MM.1S (cell line): ENCODE measurements around the gene GARIN5A.

Experiments used
- DNase-seq: peaks from one replicate; pipeline ENCODE4 v3.0.0-alpha.2; 2015
- H2AFZ ChIP-seq: fragments of 300-600 bp; sonication (generic); 2 replicates; pipeline ENCODE4 v1.6.0; 2016; ENCODE audit warnings: antibody characterized with exemption, low read length
- H3F3A ChIP-seq: fragments of 300-600 bp; sonication (generic); 2 replicates; pipeline ENCODE4 v1.6.1; 2016; ENCODE audit warnings: mild to moderate bottlenecking, antibody characterized with exemption, low read length, moderate library complexity, mixed read lengths; ENCODE audit not compliant: insufficient read depth
- H3K27ac ChIP-seq: fragments of 300-600 bp; sonication (generic); 2 replicates; pipeline ENCODE4 v1.5.1; 2016; ENCODE audit warnings: mild to moderate bottlenecking, low read length
- H3K27me3 ChIP-seq: fragments of 300-600 bp; sonication (generic); replicated peaks from 2 replicates; pipeline ENCODE4 v1.6.0; 2016; ENCODE audit warnings: low read length; ENCODE audit not compliant: insufficient read depth
- H3K36me3 ChIP-seq: fragments of 300-600 bp; sonication (generic); replicated peaks from 2 replicates; pipeline ENCODE4 v1.6.1; 2016; ENCODE audit warnings: mild to moderate bottlenecking, low read length, mixed read lengths; ENCODE audit not compliant: insufficient read depth
- H3K4me1 ChIP-seq: fragments of 300-600 bp; sonication (generic); 2 replicates; pipeline ENCODE4 v1.6.1; 2016; ENCODE audit warnings: low read length, mixed read lengths
- H3K4me2 ChIP-seq: fragments of 300-600 bp; sonication (generic); 2 replicates; pipeline ENCODE4 v1.6.0; 2016; ENCODE audit warnings: low read depth, low read length
- H3K4me3 ChIP-seq: fragments of 300-600 bp; sonication (generic); 2 replicates; pipeline ENCODE4 v1.5.1; 2016; ENCODE audit warnings: low read length, mixed read lengths
- H3K79me2 ChIP-seq: fragments of 300-600 bp; sonication (generic); 2 replicates; pipeline ENCODE4 v1.6.1; 2016; ENCODE audit warnings: mixed run types, low read length, mixed read lengths
- H3K9ac ChIP-seq: fragments of 300-600 bp; sonication (generic); 2 replicates; pipeline ENCODE4 v1.6.1; 2016; ENCODE audit warnings: low read length, mixed read lengths
- H3K9me2 ChIP-seq: fragments of 300-600 bp; sonication (generic); replicated peaks from 2 replicates; pipeline ENCODE4 v1.6.1; 2016; ENCODE audit warnings: mild to moderate bottlenecking, low read length, mixed read lengths; ENCODE audit not compliant: insufficient read depth
- H3K9me3 ChIP-seq: fragments of 300-600 bp; sonication (generic); replicated peaks from 2 replicates; pipeline ENCODE4 v1.6.1; 2016; ENCODE audit warnings: mild to moderate bottlenecking, low read length, mixed read lengths; ENCODE audit not compliant: insufficient read depth
- H4K20me1 ChIP-seq: fragments of 300-600 bp; sonication (generic); 2 replicates; pipeline ENCODE4 v1.6.1; 2016; ENCODE audit warnings: mild to moderate bottlenecking, low read length, moderate library complexity, mixed read lengths; ENCODE audit not compliant: insufficient read depth
- CTCF ChIP-seq: fragments of 300-600 bp; sonication (generic); IDR thresholded peaks from 2 replicates; pipeline ENCODE4 v1.5.1; 2016; ENCODE audit warnings: antibody characterized with exemption, low read length, mixed read lengths
- EZH2 ChIP-seq: fragments of 300-600 bp; sonication (generic); optimal IDR thresholded peaks from 2 replicates; pipeline ENCODE3; 2017; ENCODE audit warnings: low read depth, mild to moderate bottlenecking, antibody characterized with exemption, low read length, mixed read lengths
- EZH2phosphoT487 ChIP-seq: fragments of 300-600 bp; sonication (generic); IDR thresholded peaks from 2 replicates; pipeline ENCODE4 v1.6.1; 2018; ENCODE audit warnings: antibody characterized with exemption, low read length

Gene GARIN5A

GRCh38 chr19:50449236-50449899, 27.3 kb downstream of the GARIN5A start:
- no peak overlapping the region for H3K4me2 ChIP-seq
- DNase-seq, result no peak
- no peaks in the 10 kb centered on the region for H3K4me1 ChIP-seq
- H4K20me1 ChIP-seq, result no peaks in the 10 kb centered on the region
- H3K79me2 ChIP-seq, result no peaks in the 10 kb centered on the region
- H3K9me2 ChIP-seq, result no peaks in the 10 kb centered on the region
- H3K36me3 ChIP-seq, result no peaks in the 10 kb centered on the region
- no peak overlapping the region for H3K9ac ChIP-seq
- H3K4me3 ChIP-seq, result no peak overlapping the region
- no peaks in the 10 kb centered on the region for H3K9me3 ChIP-seq
- H3F3A ChIP-seq, result no peaks in the 10 kb centered on the region
- H3K27me3 ChIP-seq, result peaks cover 89% of the 10 kb centered on the region
- no peak overlapping the region for H2AFZ ChIP-seq
- no peak overlapping the region for H3K27ac ChIP-seq
- no peak for TF ChIP-seq EZH2phosphoT487
- no peak for TF ChIP-seq EZH2
- TF ChIP-seq CTCF, result no peak

GRCh38 chr19:50447750-50448149, 28.9 kb downstream of the GARIN5A start:
- Histone ChIP-seq H4K20me1 (no peaks in the 10 kb centered on the region), H3K4me3 (no peak overlapping the region)

GRCh38 chr19:50447053-50447452, 29.6 kb downstream of the GARIN5A start:
- Histone ChIP-seq H3K36me3 (no peaks in the 10 kb centered on the region), H3K9me2 (no peaks in the 10 kb centered on the region), H3K27me3 (peaks cover 89% of the 10 kb centered on the region), H3K4me2 (no peak overlapping the region), H4K20me1 (no peaks in the 10 kb centered on the region), H3K27ac (no peak overlapping the region), H2AFZ (no peak overlapping the region), H3F3A (no peaks in the 10 kb centered on the region), H3K4me1 (no peaks in the 10 kb centered on the region), H3K79me2 (no peaks in the 10 kb centered on the region), H3K4me3 (no peak overlapping the region), H3K9me3 (no peaks in the 10 kb centered on the region), H3K9ac (no peak overlapping the region)
- TF ChIP-seq EZH2phosphoT487 (no peak), EZH2 (no peak), CTCF (no peak)
- no peak for DNase-seq

More at GRCh38 chr19:50447750-50448149, 28.9 kb downstream of the GARIN5A start:
- H3K9ac ChIP-seq, result no peak overlapping the region
- no peaks in the 10 kb centered on the region for H3K4me1 ChIP-seq
- H3F3A ChIP-seq, result no peaks in the 10 kb centered on the region
- no peaks in the 10 kb centered on the region for H3K79me2 ChIP-seq
- H3K36me3 ChIP-seq, result no peaks in the 10 kb centered on the region
- no peaks in the 10 kb centered on the region for H3K9me2 ChIP-seq
- no peak for DNase-seq
- peaks cover 91% of the 10 kb centered on the region for H3K27me3 ChIP-seq
- TF ChIP-seq EZH2phosphoT487 (no peak), CTCF (no peak), EZH2 (no peak)
- no peak overlapping the region for H2AFZ ChIP-seq
- H3K4me2 ChIP-seq, result no peak overlapping the region
- H3K9me3 ChIP-seq, result no peaks in the 10 kb centered on the region
- no peak overlapping the region for H3K27ac ChIP-seq
